ENCODE data around the gene ECI1.
A peak's percentile ranks its signal among the peaks of the same experiment; 100 is the strongest.

The ECI1 gene

GRCh38 chr16:2194166-2194834 lies 57.1 kb downstream of the ECI1 start:
- no peak for DNase-seq

- DNase-seq: no peak
These were observed 60.0 kb downstream of the ECI1 start for GRCh38 chr16:2191446-2191706.

DNA sequence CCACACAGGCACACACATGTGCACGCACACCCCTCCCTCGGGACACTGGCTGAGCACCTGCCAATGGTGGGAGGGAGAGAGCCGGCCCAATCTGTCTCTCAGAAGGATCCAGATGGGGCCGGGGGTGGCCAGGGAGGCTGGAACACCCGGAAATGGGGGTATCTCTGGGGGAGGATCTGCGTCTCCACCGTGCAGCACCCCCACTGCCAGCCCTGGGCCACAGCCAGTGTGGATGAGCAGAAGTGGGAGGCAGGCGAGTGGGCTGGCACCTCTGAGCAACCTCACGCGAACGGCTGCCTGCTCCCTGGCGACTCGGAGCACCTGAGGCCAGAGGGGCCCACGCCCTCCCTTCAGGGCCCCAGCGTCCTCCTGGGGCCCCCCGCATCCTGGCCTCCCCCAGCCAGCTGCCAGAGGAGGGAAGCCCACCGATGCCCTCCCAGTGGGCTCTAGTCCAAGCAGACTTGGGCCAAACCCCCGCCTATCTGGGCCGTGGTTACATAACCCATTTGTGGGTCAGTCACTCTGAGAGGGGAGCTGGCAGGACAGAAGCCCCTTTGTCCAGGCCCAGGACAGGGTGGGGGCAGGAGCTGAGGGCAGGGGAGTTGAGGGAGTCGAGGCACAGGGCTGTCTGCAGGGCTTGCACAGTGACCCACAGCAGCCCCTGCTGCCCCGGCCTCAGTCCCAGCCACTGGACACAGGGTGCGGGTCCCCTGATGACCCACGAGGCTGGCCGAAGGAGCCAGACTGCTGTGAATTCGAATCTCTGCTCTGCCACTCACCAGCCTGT lies 60.5 kb downstream of the ECI1 start:
- DNase-seq: peak; percentile 27

- DNase-seq: no peak
These were observed 61.3 kb downstream of the ECI1 start for GRCh38 chr16:2190002-2190658.
